K562 (cell line): ENCODE data around the gene ATF4. TPM values are rescaled to one million over a fixed set of nuclear protein-coding genes. Genes with fewer than 3 reads are reported as not detected.
A peak's percentile ranks its signal among the peaks of the same experiment; 100 is the strongest.

Source experiments
- C11orf30 ChIP-seq: fragments of 450-650 bp; IDR thresholded peaks from 2 replicates; pipeline ENCODE4 v1.6.1; 2016; ENCODE audit warnings: low read depth, mild to moderate bottlenecking
- E2F6 ChIP-seq, 2 experiments: IDR thresholded peaks; 2 replicates each; pipeline ENCODE4 v1.6.1; 2011; ENCODE audit warnings: borderline replicate concordance in 1 of 2, control low read depth in 1 of 2, low read depth in 1 of 2, low read length in 1 of 2, mild to moderate bottlenecking in 1 of 2, mixed read lengths in 1 of 2, moderate library complexity in 1 of 2; ENCODE audit not compliant: insufficient read depth in 1 of 2, insufficient read length in 1 of 2, poor library complexity in 1 of 2, severe bottlenecking in 1 of 2; ENCODE audit errors: extremely low read depth in 1 of 2
- EHMT2 ChIP-seq: fragments of 450-650 bp; IDR thresholded peaks from 2 replicates; pipeline ENCODE4 v1.6.1; 2018; ENCODE audit warnings: antibody characterized with exemption
- FOXK2 ChIP-seq, 2 experiments: fragments of 450-650 bp; IDR thresholded peaks in 1 of 2; conservative IDR thresholded peaks in 1 of 2; 2 replicates each; pipeline ENCODE4 v1.6.1; 2016; ENCODE audit warnings: low read depth in 2 of 2, mild to moderate bottlenecking in 1 of 2
- GABPB1 ChIP-seq: sonication (generic); formaldehyde crosslinking; IDR thresholded peaks from 2 replicates; pipeline ENCODE4 v1.8.0; 2022; ENCODE audit warnings: mild to moderate bottlenecking, missing genetic modification reagents
- GTF2E2 ChIP-seq: fragments of 200-800 bp; sonication (Bioruptor generic); IDR thresholded peaks from 2 replicates; pipeline ENCODE4 v1.6.1; 2016; ENCODE audit warnings: missing genetic modification characterization, missing compliant biosample characterization
- GTF2F1 ChIP-seq: IDR thresholded peaks from 2 replicates; pipeline ENCODE4 v1.6.1; 2011; ENCODE audit warnings: low read depth, low read length, improper control_type of control experiment
- L3MBTL2 ChIP-seq: fragments of 450-650 bp; IDR thresholded peaks from 2 replicates; pipeline ENCODE4 v1.6.1; 2016; ENCODE audit warnings: mild to moderate bottlenecking, moderate library complexity
- MITF ChIP-seq: IDR thresholded peaks from 2 replicates; pipeline ENCODE4 v1.6.1; 2014; ENCODE audit warnings: antibody characterized with exemption
- NFE2L1 ChIP-seq: fragments of 450-650 bp; IDR thresholded peaks from 2 replicates; pipeline ENCODE4 v1.6.1; 2016; ENCODE audit warnings: missing genetic modification characterization, low read depth, mild to moderate bottlenecking, missing compliant biosample characterization, moderate library complexity, borderline replicate concordance
- PHB ChIP-seq: fragments of 250-450 bp; sonication (Bioruptor Pico); IDR thresholded peaks from 2 replicates; pipeline ENCODE4 v1.5.0; 2021
- SMAD4 ChIP-seq: fragments of 250-450 bp; sonication (Bioruptor Pico); conservative IDR thresholded peaks from 2 replicates; pipeline ENCODE4 v1.8.0; 2021; ENCODE audit warnings: inconsistent platforms, mild to moderate bottlenecking, moderate library complexity
- SOX6 ChIP-seq: fragments of 450-650 bp; IDR thresholded peaks from 2 replicates; pipeline ENCODE4 v1.6.1; 2014; ENCODE audit warnings: mild to moderate bottlenecking
- TEAD1 ChIP-seq, 2 experiments: fragments of 450-650 bp in 1 of 2; sonication (generic) in 1 of 2; formaldehyde crosslinking; IDR thresholded peaks; 2 replicates each; pipeline versions ENCODE4 v1.4.0 to v1.8.0; 2020 to 2022; ENCODE audit warnings: mild to moderate bottlenecking in 2 of 2, missing genetic modification reagents in 1 of 2
- ZNF76 ChIP-seq: fragments of 250-450 bp; sonication (Bioruptor Pico); IDR thresholded peaks from 2 replicates; pipeline ENCODE4 v1.4.0; 2020; ENCODE audit warnings: mild to moderate bottlenecking, moderate library complexity, borderline replicate concordance
- polyA plus RNA-seq, 8 experiments: library from polyadenylated mRNA; depleted of rRNA in 4 of 8; stranded (reverse) in 5 of 8; unstranded in 3 of 8; fragments of >200 nt; fragmentation: Nextera tagmentation in 2 of 8; fragmentation: Illumina TruSeq in 1 of 8; extraction: Ambion mirVana in 2 of 8; extraction: Trizol in 1 of 8; gene quantifications; 2 replicates each; pipeline versions ENCODE4 v1.2.1 to v1.2.3, GENCODE V29; 2011 to 2014; ENCODE audit warnings: inconsistent platforms in 1 of 8, missing spikeins in 1 of 8
- total RNA-seq, 7 experiments: library from RNA; depleted of rRNA in 6 of 7; stranded (reverse); fragments of >200 nt in 6 of 7; fragmentation: Illumina TruSeq in 2 of 7; extraction: Trizol in 2 of 7; gene quantifications; 2 replicates each; pipeline versions ENCODE4 v1.2.1 to v1.2.3, GENCODE V29; 2011 to 2021; ENCODE audit warnings: low replicate concordance in 1 of 7
- TF ChIP-seq, protein P1 (sequence below): sonication (generic); formaldehyde crosslinking; IDR thresholded peaks from 2 replicates; pipeline ENCODE4 v1.9.0; 2022; ENCODE audit warnings: mild to moderate bottlenecking, missing genetic modification reagents
- TF ChIP-seq, protein P2 (sequence below): sonication (generic); formaldehyde crosslinking; IDR thresholded peaks from 2 replicates; pipeline ENCODE4 v1.8.0; 2022; ENCODE audit warnings: mild to moderate bottlenecking, missing genetic modification reagents

Gene ATF4
- total and polyA plus RNA-seq, 9 of the 15 experiments (the other 6 are each of a cell fraction or from before 2014, with no cell fraction given): 93.1 to 723 (median 355) TPM

- TF ChIP-seq GTF2E2 (tag) (peak; percentile 95), PHB (CRISPR knock-in tag) (peak; percentile 48; the same call in 1 of the 2 replicates), GABPB1 (peak; percentile 86), L3MBTL2 (peak; percentile 81), SMAD4 (peak; percentile 85), C11orf30 (peak; percentile 67), ZNF76 (CRISPR knock-in tag) (no peak; the same call in 1 of the 2 replicates), EHMT2 (no peak), E2F6 (IDR thresholded peaks at IDR 0.05; ENCODE audit: borderline replicate concordance in 1 of 2, extremely low read depth in 1 of 2, insufficient read depth in 1 of 2, insufficient read length in 1 of 2, low read depth in 1 of 2, low read length in 1 of 2, poor library complexity in 1 of 2, severe bottlenecking in 1 of 2) (peak in 1 of 2 experiments; percentile 65), MITF (peak; percentile 64; the same call in 1 of the 2 replicates), NFE2L1 (tag) (no peak), FOXK2 (conservative IDR thresholded peaks at IDR 0.05 in 1 of 2, IDR thresholded peaks at IDR 0.05 in 1 of 2; ENCODE audit: low read depth in 2 of 2) (peak; percentile 41 to 47; a peak in 1 of 4 replicates), TEAD1 (CRISPR knock-in tag; IDR thresholded peaks at IDR 0.05) (peak in 1 of 2 experiments; percentile 58; a peak in 1 of 4 replicates), SOX6 (peak; percentile 29; the same call in 1 of the 2 replicates), GTF2F1 (peak; percentile 94)
- TF ChIP-seq, protein P1, sequence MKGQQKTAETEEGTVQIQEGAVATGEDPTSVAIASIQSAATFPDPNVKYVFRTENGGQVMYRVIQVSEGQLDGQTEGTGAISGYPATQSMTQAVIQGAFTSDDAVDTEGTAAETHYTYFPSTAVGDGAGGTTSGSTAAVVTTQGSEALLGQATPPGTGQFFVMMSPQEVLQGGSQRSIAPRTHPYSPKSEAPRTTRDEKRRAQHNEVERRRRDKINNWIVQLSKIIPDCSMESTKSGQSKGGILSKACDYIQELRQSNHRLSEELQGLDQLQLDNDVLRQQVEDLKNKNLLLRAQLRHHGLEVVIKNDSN: peak; percentile 98
- TF ChIP-seq, protein P2, sequence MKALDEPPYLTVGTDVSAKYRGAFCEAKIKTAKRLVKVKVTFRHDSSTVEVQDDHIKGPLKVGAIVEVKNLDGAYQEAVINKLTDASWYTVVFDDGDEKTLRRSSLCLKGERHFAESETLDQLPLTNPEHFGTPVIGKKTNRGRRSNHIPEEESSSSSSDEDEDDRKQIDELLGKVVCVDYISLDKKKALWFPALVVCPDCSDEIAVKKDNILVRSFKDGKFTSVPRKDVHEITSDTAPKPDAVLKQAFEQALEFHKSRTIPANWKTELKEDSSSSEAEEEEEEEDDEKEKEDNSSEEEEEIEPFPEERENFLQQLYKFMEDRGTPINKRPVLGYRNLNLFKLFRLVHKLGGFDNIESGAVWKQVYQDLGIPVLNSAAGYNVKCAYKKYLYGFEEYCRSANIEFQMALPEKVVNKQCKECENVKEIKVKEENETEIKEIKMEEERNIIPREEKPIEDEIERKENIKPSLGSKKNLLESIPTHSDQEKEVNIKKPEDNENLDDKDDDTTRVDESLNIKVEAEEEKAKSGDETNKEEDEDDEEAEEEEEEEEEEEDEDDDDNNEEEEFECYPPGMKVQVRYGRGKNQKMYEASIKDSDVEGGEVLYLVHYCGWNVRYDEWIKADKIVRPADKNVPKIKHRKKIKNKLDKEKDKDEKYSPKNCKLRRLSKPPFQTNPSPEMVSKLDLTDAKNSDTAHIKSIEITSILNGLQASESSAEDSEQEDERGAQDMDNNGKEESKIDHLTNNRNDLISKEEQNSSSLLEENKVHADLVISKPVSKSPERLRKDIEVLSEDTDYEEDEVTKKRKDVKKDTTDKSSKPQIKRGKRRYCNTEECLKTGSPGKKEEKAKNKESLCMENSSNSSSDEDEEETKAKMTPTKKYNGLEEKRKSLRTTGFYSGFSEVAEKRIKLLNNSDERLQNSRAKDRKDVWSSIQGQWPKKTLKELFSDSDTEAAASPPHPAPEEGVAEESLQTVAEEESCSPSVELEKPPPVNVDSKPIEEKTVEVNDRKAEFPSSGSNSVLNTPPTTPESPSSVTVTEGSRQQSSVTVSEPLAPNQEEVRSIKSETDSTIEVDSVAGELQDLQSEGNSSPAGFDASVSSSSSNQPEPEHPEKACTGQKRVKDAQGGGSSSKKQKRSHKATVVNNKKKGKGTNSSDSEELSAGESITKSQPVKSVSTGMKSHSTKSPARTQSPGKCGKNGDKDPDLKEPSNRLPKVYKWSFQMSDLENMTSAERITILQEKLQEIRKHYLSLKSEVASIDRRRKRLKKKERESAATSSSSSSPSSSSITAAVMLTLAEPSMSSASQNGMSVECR: peak; percentile 74; the same call in 1 of the 2 replicates
Measured at GRCh38 chr22:39520226-39521105, at the start of gene ATF4 (continued).
